Measurements from ENCODE around the gene LYPD6B.

LYPD6B gene

DNA sequence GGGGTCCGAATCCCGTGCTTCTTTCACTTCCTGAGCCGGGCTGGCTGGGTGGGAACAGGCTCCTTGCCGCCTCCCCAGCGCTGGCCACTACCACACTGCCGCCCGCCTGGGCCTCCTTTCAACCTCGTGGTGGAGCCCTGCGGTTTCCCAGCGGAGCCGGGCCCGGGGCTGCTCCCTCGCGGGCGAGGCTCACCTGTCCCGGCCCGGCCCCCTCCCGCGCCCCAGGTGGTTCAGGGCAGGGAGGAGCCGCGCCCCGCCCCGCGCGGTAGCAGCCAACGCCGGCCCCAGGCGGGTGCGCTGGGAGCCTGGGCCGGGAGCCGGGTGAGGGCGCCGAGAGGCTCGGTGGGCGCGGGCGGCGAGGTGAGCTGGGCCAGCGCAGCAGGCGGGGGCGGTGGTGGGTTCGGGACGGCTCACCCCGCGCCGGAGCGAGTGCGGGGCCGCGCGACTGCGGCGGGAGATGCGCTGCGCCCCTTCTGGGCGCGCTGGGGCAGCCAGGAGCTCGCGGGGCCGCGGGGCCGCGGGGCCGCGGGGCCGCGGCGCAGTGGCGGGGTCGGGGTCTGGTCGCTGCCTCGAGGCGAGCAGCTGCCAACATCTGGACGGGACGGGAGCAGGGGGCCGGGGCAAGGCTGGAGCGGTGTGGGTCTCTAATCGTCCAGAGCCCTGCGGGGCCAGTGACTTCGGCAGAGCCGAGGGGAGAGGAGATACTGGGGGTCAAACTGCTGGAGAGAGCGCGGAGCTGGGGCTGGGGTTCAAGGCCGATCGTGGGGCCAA, at the start of gene LYPD6B:
TSS of gene LYPD6B (plus strand) at position 258 of the 771 bp plus-strand sequence. CDS start 92,250 bp downstream, outside the sequence.
- peak in 2 of 51 donors; percentile 4 to 17 for DNase-seq

- peak in 23 of 51 donors; percentile 9 to 77 (median 54) for DNase-seq
Measured at GRCh38 chr2:148989882-148990493, 48.5 kb upstream of the LYPD6B start.

DNA sequence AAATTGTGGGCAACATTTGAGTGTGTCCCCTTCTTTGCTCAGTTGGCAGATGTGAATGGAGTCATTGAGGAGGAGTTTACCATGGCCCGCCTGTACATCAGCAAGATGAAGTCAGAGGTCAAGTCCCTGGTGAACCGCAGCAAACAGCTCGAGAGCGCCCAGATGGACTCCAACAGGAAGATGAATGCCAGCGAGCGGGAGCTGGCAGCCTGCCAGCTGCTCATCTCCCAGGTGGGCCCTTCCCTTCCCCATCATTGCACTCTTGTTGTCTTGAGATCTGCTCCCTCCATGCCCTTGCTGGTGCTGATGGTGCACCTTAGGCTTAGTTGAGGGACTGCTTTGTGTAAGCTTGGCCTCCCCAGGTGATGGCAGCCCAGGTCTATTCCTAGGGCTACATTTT, 47.5 kb upstream of the LYPD6B start:
- DNase-seq = no peak

- DNase-seq = no peak
Measured at GRCh38 chr2:148992448-148992847, 46.1 kb upstream of the LYPD6B start.

- no peak for DNase-seq
Measured at GRCh38 chr2:148993351-148993750, 45.1 kb upstream of the LYPD6B start.

DNA sequence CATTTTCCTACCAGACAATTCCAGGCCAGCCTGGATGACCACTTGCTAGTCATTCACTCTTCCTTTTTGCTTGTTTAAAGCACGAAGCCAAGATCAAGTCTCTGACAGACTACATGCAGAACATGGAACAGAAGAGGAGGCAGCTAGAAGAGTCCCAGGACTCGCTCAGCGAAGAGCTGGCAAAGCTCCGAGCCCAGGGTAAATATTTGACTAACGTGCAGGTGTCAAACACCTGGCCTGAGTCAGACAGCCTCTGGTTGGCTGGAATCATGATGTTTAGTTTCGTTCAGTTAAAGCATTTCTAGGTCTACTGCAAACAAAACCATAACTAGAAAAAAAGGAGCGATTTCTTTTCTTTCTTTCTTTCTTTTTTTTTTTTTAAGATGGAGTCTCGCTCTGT, 44.2 kb upstream of the LYPD6B start:
- DNase-seq = no peak

DNA sequence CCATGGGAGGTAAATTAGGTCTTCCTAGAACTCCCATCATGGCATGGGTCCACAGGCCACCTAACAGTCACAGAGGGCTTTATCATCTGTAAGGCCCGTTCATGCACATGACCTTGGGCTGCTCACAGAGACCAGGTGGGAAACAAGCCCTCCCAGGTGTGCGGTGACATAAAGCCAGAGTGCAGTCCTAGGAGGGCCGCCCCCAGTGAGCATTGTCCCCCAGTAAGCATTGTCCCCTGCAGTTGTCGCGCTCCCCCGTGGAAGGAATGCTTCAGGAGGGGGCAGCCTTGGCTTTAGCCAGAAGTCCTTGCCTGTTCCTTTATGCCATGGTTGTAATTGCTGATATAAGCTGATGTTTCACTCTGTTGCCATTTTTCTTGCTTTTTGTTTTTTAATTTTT, 41.7 kb upstream of the LYPD6B start:
- DNase-seq = no peak

GRCh38 chr2:148998165-148998830, 40.2 kb upstream of the LYPD6B start:
- no peak for DNase-seq

DNA sequence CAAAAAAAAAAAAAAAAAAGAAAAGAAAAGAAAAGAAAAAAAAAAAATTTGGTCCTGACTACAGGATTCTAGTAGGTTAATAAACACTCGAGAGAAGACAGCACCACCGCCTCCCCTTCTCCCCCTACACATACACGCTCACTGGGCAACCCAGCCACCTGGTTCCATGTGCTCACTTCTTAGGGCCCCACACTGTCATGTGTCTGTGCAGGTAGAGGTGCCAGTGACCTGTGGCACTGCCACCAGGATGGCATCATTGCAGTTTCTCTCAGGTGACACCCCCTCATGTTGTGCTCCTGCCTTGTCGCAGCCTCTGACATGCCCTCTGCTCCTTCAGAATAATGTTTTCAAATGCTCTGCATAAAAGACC, 39.7 kb upstream of the LYPD6B start:
- no peak for DNase-seq

DNA sequence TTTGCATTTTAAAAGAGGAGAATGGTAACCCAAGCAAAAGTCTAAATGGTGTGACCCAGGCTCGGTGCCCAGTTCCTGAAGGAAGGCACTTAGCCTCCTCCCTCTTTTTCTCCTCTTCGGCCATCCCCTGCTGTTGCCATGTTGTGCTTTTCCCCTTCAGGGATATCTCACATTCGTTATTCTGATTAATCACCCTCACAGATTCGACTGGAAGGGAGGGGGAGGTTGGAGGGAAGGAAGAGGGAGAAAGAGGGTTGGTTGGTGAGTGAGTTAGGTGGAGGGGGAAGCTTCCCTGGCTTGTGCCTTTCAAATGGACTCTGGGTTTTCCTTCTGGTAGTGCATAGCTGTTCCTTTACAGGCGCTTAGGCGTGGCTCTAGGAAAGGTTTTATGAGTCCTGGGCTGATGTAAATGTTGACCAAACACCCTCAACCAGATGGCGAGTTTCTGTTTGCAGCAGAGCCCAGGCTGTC, 39.0 kb upstream of the LYPD6B start:
- DNase-seq = peak in 4 of 51 donors; percentile 23 to 31 (median 26)

- peak in 2 of 51 donors; percentile 13 to 36 for DNase-seq
Measured at GRCh38 chr2:149000158-149000938, 38.2 kb upstream of the LYPD6B start.

DNA sequence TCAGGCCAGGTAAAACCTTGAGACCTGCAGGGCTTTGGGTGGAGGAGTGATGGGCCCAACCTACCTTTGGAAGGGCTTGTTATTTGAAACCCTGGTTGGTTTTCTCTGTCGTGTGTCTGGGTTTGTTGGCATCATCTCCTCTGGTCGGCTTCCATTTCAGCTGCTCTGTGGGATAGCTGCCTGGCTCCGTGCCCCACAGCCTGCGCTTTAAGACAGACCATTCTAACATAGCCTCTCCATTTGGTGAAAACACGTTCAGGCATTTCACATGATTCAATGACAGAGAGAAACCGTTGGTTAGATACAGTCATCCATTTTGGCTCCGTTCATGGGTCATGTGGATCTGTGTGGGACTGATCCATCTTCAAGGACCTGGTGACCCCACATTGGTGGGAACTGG, 37.0 kb upstream of the LYPD6B start:
- DNase-seq = peak in 1 of 51 donors; percentile 63

GRCh38 chr2:149002378-149002890, 36.1 kb upstream of the LYPD6B start:
- DNase-seq = peak in 2 of 51 donors; percentile 55 to 61

DNA sequence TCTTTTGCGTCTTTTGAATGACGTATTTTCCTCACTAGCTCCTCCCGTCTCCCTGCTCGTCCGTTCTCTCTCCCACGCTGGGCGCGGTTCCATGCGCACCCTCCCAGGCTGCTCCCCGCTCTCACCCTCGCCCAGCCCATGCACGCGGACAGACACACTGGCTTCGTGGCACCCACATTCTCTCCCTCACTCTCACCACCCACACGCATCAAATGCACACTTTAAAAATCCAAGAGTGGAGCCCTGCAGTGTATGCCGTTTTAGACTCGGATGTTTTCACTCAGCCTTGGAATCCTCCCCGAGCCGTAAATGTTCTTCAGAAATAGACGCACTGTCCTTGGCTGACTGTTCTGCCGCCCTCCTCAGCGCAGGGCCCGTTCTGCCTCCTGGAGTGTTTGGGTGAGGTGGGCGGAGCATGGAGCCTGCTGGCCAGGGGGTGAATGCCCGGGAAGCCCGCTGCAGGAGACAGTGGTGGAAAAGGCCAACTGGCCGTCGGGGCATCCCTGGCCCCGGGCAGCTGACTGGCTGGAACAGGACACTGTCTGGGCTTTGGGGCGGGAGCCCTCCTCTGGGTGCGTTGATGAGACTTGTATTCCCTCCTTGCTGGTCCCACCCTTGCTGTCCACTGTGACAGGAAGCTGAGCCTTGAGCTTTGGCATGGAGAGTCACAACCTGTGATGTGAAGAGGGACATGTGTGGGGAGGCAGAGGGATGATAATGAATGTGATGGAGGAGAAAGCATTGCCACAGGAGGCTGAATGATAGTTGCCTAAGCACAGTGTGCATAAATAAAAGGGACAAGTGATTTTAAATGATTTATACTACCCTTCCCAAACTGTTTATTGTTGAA, 35.4 kb upstream of the LYPD6B start:
- peak in 6 of 51 donors; percentile 13 to 61 (median 40) for DNase-seq

GRCh38 chr2:149004836-149005235, 33.7 kb upstream of the LYPD6B start:
- no peak for DNase-seq

- no peak for DNase-seq
Measured at GRCh38 chr2:149005471-149006077, 32.9 kb upstream of the LYPD6B start.

GRCh38 chr2:149006883-149007543, 31.5 kb upstream of the LYPD6B start:
- no peak for DNase-seq

DNA sequence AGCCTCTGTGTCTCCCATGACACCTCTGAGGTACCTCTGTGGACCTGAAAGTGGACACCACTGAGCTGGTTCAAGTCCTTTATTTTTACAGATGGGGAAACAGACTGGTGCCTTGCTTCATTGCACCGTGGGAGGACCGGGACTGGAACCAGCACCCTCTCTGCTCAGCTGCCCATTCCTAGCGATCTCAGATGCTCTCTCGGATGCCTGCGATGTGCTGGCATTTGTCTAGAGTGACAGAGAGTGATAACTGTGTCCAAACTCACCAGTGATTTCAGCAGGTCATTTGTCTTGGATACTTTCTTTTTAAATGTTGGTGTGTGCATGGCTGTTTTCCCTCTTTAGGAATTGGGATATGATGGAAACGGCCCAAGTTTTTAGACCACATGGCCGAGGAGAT, 30.1 kb upstream of the LYPD6B start:
- no peak for DNase-seq
